Spleen (tissue), 7 donors: ENCODE measurements around the gene S100A8.

Experiments used
- CTCF ChIP-seq, 11 experiments: fragments of 200-600 bp in 7 of 11; fragments of 450-650 bp in 4 of 11; sonication (generic) in 4 of 11; IDR thresholded peaks in 8 of 11; conservative IDR thresholded peaks in 3 of 11; 1 replicate in 7 of 11; 2 replicates in 4 of 11; pipeline versions ENCODE4 v1.4.0 to v1.8.0; 2016 to 2021; ENCODE audit warnings: antibody characterized with exemption in 11 of 11, inconsistent platforms in 4 of 11, mild to moderate bottlenecking in 1 of 11
- POLR2A ChIP-seq, 3 donors: fragments of 450-650 bp; IDR thresholded peaks; one replicate each; pipeline ENCODE4 v1.5.1; 2017; ENCODE audit warnings: antibody characterized with exemption in 3 of 3, mild to moderate bottlenecking in 1 of 3
- donor health status: DM: no; HTN: no; CAD: no; lungs with moderate emphysema.
- donor health status: DM: no; HTN: no; CAD: no.
- donor health status: DM: no; HTN: no; CAD: no.

GRCh38 chr1:153392258-153392657, 1.4 kb upstream of the S100A8 start:
- TF ChIP-seq CTCF (IDR thresholded peaks at IDR 0.05 in 8 of 11, conservative IDR thresholded peaks at IDR 0.05 in 3 of 11) (no peak), POLR2A (IDR thresholded peaks at IDR 0.05) (no peak)
